GM23248 (cell line): ENCODE results near the gene SSBP2. TPM values are rescaled to one million over a fixed set of nuclear protein-coding genes. Genes with fewer than 3 reads are reported as not detected.

Experiments used
- DNase-seq: peaks from one replicate; pipeline ENCODE4 v3.0.0-alpha.2; 2015
- H2AFZ ChIP-seq: fragments of 200-600 bp; sonication (generic); 2 replicates; pipeline ENCODE4 v1.6.1; 2016; ENCODE audit warnings: antibody characterized with exemption
- H3F3A ChIP-seq: fragments of 200-600 bp; sonication (generic); 2 replicates; pipeline ENCODE4 v1.6.1; 2016; ENCODE audit warnings: mild to moderate bottlenecking, antibody characterized with exemption, mixed run types; ENCODE audit not compliant: insufficient read depth
- H3K27ac ChIP-seq: fragments of 200-600 bp; sonication (generic); 2 replicates; pipeline ENCODE4 v1.5.1; 2016; ENCODE audit warnings: mild to moderate bottlenecking
- H3K27me3 ChIP-seq: fragments of 200-600 bp; sonication (generic); replicated peaks from 2 replicates; pipeline ENCODE4 v1.6.1; 2016; ENCODE audit warnings: mild to moderate bottlenecking; ENCODE audit not compliant: insufficient read depth
- H3K36me3 ChIP-seq: fragments of 200-600 bp; sonication (generic); 2 replicates; pipeline ENCODE4 v1.6.1; 2016; ENCODE audit warnings: low read depth, mild to moderate bottlenecking
- H3K4me1 ChIP-seq: fragments of 200-600 bp; sonication (generic); 2 replicates; pipeline ENCODE4 v1.6.1; 2016; ENCODE audit warnings: mild to moderate bottlenecking; ENCODE audit not compliant: insufficient read depth
- H3K4me2 ChIP-seq: fragments of 200-600 bp; sonication (generic); one replicate; pipeline ENCODE4 v1.6.1; 2016; ENCODE audit warnings: mild to moderate bottlenecking; ENCODE audit not compliant: unreplicated experiment
- H3K4me3 ChIP-seq: fragments of 200-600 bp; sonication (generic); 2 replicates; pipeline ENCODE4 v1.5.1; 2016; ENCODE audit warnings: mild to moderate bottlenecking
- H3K79me2 ChIP-seq: fragments of 200-600 bp; sonication (generic); 2 replicates; pipeline ENCODE4 v1.6.1; 2016; ENCODE audit warnings: mild to moderate bottlenecking; ENCODE audit not compliant: insufficient read depth
- H3K9ac ChIP-seq: fragments of 200-600 bp; sonication (generic); 2 replicates; pipeline ENCODE4 v1.6.1; 2016; ENCODE audit warnings: mild to moderate bottlenecking
- H3K9me2 ChIP-seq: fragments of 200-600 bp; sonication (generic); 2 replicates; pipeline ENCODE4 v1.6.1; 2016; ENCODE audit warnings: mixed run types, mild to moderate bottlenecking, moderate library complexity; ENCODE audit not compliant: insufficient read depth
- H3K9me3 ChIP-seq: fragments of 200-600 bp; sonication (generic); one replicate; pipeline ENCODE4 v1.6.1; 2017; ENCODE audit warnings: low read depth
- H4K20me1 ChIP-seq: fragments of 200-600 bp; sonication (generic); 2 replicates; pipeline ENCODE4 v1.6.0; 2016; ENCODE audit not compliant: insufficient read depth
- EZH2 ChIP-seq: fragments of 200-600 bp; sonication (generic); IDR thresholded peaks from 2 replicates; pipeline ENCODE4 v1.6.1; 2018; ENCODE audit warnings: antibody characterized with exemption, mild to moderate bottlenecking; ENCODE audit not compliant: insufficient read depth, poor library complexity, severe bottlenecking
- EZH2phosphoT487 ChIP-seq: fragments of 200-600 bp; sonication (generic); IDR thresholded peaks from 2 replicates; pipeline ENCODE4 v1.6.1; 2018; ENCODE audit warnings: antibody characterized with exemption, moderate library complexity, mild to moderate bottlenecking, low read depth; ENCODE audit not compliant: insufficient read depth
- WGBS, 2 experiments: methylation state at CpG; one replicate each; pipeline ENCODE4 v1.1.6; 2015 to 2017; ENCODE audit warnings: low lambda C conversion rate in 2 of 2, low coverage in 1 of 2; ENCODE audit errors: missing lambda C conversion rate in 2 of 2; 5-methylcytosine and 5-hydroxymethylcytosine counted together
- in situ Hi-C: fragments of 300-500 bp; cut with MboI; formaldehyde crosslinking; loops from 2 replicates; pipeline ENCODE4 v1.15.0; 2020
- polyA plus RNA-seq: library from polyadenylated mRNA; unstranded; fragments of >200 nt; fragmentation: Nextera tagmentation; extraction: Ambion mirVana; gene quantifications from 2 replicates; pipeline ENCODE4 v1.2.1, GENCODE V29; 2016
- total RNA-seq: library from RNA; depleted of rRNA; stranded (reverse); fragments of >200 nt; shearing (Covaris generic); gene quantifications from 2 replicates; pipeline ENCODE4 v1.2.3, GENCODE V29; 2014

SSBP2 gene
- total and polyA plus RNA-seq, 2 experiments from 2014 or later: 25.5 to 40.0 TPM

DNA sequence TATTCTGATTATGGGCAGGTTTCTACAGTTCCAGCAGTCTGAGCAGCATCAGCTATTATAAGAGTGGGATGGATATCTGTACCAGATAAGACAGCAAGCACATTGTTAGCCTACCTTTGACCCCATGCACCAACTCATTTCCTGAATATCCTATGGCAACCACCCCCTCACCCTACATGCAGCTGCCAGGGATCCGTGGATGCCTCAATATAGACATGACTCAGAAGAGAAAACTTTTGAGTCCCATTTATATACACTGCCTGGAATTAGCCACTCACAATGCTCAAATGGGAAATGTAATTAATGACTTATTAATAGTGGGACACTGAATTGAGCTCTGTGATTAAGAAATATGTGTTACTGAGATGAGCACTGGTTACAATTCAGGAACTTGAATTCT is 124.4 kb downstream of the SSBP2 start:
- in situ Hi-C loops: no loop called here
- Histone ChIP-seq H3K27me3 (no peaks in the 10 kb centered on the region), H3K4me2 (peak overlapping the region; percentile 61), H3K4me3 (no peak overlapping the region), H3K27ac (0 out of 2 replicates have a peak overlapping the region, but pooled peaks have one; percentile 13), H3K9me2 (no peaks in the 10 kb centered on the region), H3K9me3 (no peaks in the 10 kb centered on the region), H4K20me1 (no peaks in the 10 kb centered on the region), H3F3A (peaks cover 11% of the 10 kb centered on the region; the same call in 1 of the 2 replicates), H3K36me3 (no peaks in the 10 kb centered on the region), H3K4me1 (peaks cover 26% of the 10 kb centered on the region), H2AFZ (no peak overlapping the region), H3K9ac (no peak overlapping the region), H3K79me2 (no peaks in the 10 kb centered on the region)
- 0% methylated on average over 1 of the region's 1 CpG for WGBS, 2 experiments
- TF ChIP-seq EZH2 (no peak), EZH2phosphoT487 (no peak)
- DNase-seq: peak; percentile 81

DNA sequence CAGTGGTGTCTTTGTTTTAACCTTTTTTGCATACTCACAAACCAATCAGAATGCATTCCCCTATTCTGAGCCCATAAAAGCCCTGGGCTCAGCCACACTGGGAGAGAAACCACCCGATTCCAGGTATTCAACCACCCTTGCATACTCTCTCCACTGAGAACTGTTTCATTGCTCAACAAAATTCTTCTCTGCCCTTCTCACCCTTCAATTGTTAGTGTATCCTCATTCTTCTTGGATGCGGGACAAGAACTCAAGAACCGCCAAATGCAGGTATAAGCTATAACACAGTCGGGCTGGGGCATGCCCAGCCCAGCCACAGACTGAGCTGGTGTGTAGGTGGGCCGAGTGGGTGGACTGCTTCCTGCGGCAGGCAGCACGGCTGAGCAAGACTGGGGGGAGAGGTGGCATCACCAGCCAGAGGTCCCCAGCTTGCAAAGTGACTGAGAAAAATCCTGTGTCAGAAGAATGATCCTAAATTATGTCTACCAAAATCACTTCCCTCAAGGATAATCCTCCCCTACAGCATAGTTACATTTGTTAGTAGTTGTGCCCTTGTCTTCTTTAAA is 141.0 kb downstream of the SSBP2 start:
- in situ Hi-C loops: no loop called here
- H3K79me2 ChIP-seq: no peaks in the 10 kb centered on the region
- WGBS, 2 experiments: 93 to 94% methylated on average over 7 of the region's 7 CpGs

DNA sequence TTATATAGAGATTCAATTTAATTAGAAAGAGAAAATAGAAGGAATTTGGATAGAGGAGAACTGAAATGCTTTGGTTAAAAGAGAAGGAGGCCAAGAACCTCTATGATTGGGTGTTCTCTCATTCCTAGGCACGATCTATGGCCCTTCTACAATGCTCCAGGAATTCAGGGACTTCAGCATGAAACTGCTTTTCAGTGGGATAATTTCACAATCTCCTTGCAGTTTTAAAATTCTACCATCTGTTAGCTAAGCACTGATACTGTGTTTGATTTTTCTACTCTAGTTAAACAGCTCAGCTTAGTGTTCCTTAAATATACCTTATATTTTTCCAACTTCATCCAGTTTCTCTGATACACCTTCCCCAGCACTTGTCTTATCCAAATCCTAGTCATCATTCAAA is 141.9 kb downstream of the SSBP2 start:
- Histone ChIP-seq H3F3A (no peaks in the 10 kb centered on the region), H3K27ac (no peak overlapping the region), H3K36me3 (no peaks in the 10 kb centered on the region; the same call in 1 of the 2 replicates), H3K9me3 (no peaks in the 10 kb centered on the region), H2AFZ (no peak overlapping the region), H3K4me2 (no peak overlapping the region), H3K9ac (no peak overlapping the region), H3K79me2 (no peaks in the 10 kb centered on the region), H3K4me3 (no peak overlapping the region), H3K27me3 (no peaks in the 10 kb centered on the region), H4K20me1 (no peaks in the 10 kb centered on the region), H3K4me1 (no peaks in the 10 kb centered on the region), H3K9me2 (no peaks in the 10 kb centered on the region)
- TF ChIP-seq EZH2phosphoT487: no peak
- no peak for TF ChIP-seq EZH2
- 83 to 100% methylated on average over 1 of the region's 1 CpG for WGBS, 2 experiments
- no peak for DNase-seq
- in situ Hi-C loops: no loop called here

More for the DNA sequence above, 141.0 kb downstream of the SSBP2 start:
- TF ChIP-seq EZH2 (no peak), EZH2phosphoT487 (no peak)
- H3K27ac ChIP-seq: no peak overlapping the region
- H2AFZ ChIP-seq: no peak overlapping the region
- H3K9ac ChIP-seq: no peak overlapping the region
- no peaks in the 10 kb centered on the region for H3K9me3 ChIP-seq
- no peaks in the 10 kb centered on the region for H3F3A ChIP-seq
- no peak overlapping the region for H3K4me2 ChIP-seq
- H3K36me3 ChIP-seq: no peaks in the 10 kb centered on the region; the same call in 1 of the 2 replicates
- DNase-seq: no peak
- H3K9me2 ChIP-seq: no peaks in the 10 kb centered on the region
- no peaks in the 10 kb centered on the region for H4K20me1 ChIP-seq
- no peaks in the 10 kb centered on the region for H3K4me1 ChIP-seq
- H3K27me3 ChIP-seq: no peaks in the 10 kb centered on the region
- H3K4me3 ChIP-seq: no peak overlapping the region

GRCh38 chr5:81607693-81608092 is 143.2 kb downstream of the SSBP2 start:
- no peaks in the 10 kb centered on the region for H3K4me1 ChIP-seq
- H3K4me2 ChIP-seq: no peak overlapping the region
- no peak overlapping the region for H3K4me3 ChIP-seq
- TF ChIP-seq EZH2 (no peak), EZH2phosphoT487 (no peak)
- H3K9me3 ChIP-seq: no peaks in the 10 kb centered on the region
- H4K20me1 ChIP-seq: no peaks in the 10 kb centered on the region
- no peak overlapping the region for H3K9ac ChIP-seq
- in situ Hi-C loops: no loop called here
- H3K79me2 ChIP-seq: no peaks in the 10 kb centered on the region
- H3K36me3 ChIP-seq: no peaks in the 10 kb centered on the region
- H2AFZ ChIP-seq: no peak overlapping the region
- DNase-seq: no peak
- WGBS, 2 experiments: 94 to 96% methylated on average over 1 of the region's 1 CpG
- no peaks in the 10 kb centered on the region for H3K9me2 ChIP-seq
- H3F3A ChIP-seq: no peaks in the 10 kb centered on the region
- H3K27ac ChIP-seq: no peak overlapping the region
- no peaks in the 10 kb centered on the region for H3K27me3 ChIP-seq

DNA sequence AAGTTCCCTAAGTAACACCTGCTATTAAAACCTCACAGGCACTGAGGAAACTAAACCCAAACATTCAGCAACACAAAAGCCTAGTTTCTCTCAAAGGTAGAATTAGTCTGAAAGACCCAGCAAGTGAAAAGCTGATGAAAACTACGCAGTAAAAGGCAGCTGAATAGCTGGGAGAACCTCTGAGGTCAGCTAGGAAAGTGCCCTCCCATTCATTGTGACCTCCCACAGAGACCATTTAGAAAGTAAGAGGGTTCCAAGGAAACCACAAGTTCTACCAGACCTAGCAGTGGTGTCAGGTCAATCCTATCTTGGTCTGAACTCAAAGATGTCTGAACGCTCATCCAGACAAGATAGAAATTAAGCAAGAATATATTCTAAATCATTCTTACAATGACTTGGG is 144.7 kb downstream of the SSBP2 start:
- H4K20me1 ChIP-seq: no peaks in the 10 kb centered on the region
- H3K79me2 ChIP-seq: no peaks in the 10 kb centered on the region
- TF ChIP-seq EZH2: no peak
- TF ChIP-seq EZH2phosphoT487: no peak
- H3K9me3 ChIP-seq: no peaks in the 10 kb centered on the region
- in situ Hi-C loops: no loop called here
- no peak overlapping the region for H3K4me3 ChIP-seq
- no peaks in the 10 kb centered on the region for H3K4me1 ChIP-seq
- H3F3A ChIP-seq: no peaks in the 10 kb centered on the region
- no peaks in the 10 kb centered on the region for H3K9me2 ChIP-seq
- no peak overlapping the region for H3K27ac ChIP-seq
- H3K4me2 ChIP-seq: no peak overlapping the region
- H3K36me3 ChIP-seq: no peaks in the 10 kb centered on the region
- H3K27me3 ChIP-seq: no peaks in the 10 kb centered on the region
- no peak for DNase-seq
- whole genome bisulfite sequencing, 2 experiments: 80% methylated on average over 2 of the region's 2 CpGs
- H3K9ac ChIP-seq: no peak overlapping the region
- H2AFZ ChIP-seq: no peak overlapping the region
